ENCODE data around the gene HADHA.

HADHA gene

GRCh38 chr2:26190369-26190768 is 54.1 kb downstream of the HADHA start:
- DNase-seq, result no peak

DNA sequence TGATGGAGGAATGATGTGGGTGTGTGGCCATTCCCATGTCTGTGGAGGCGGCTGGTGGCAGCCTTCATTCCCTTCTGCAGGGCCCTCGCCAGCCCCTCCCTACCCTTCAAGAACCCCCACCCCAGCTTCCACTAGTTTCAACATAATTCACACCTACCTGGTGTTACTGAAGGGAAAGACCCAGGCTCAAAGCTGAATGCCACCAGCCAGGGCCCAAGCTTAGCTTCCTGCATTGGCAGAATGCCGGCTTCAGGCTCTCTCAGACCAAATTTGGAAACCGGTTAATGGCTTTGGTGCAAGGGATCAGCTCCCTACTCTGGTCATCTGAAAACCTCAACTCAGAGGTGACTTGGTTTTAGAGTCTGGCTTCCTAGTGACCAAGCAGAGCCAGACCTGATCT is 54.7 kb downstream of the HADHA start:
- DNase-seq, result no peak

- no peak for DNase-seq
Measured at GRCh38 chr2:26189123-26189522, 55.3 kb downstream of the HADHA start.

- DNase-seq, result no peak
Measured at GRCh38 chr2:26187537-26188104, 56.8 kb downstream of the HADHA start.

- DNase-seq, result no peak
Measured at GRCh38 chr2:26187114-26187513, 57.3 kb downstream of the HADHA start.

DNA sequence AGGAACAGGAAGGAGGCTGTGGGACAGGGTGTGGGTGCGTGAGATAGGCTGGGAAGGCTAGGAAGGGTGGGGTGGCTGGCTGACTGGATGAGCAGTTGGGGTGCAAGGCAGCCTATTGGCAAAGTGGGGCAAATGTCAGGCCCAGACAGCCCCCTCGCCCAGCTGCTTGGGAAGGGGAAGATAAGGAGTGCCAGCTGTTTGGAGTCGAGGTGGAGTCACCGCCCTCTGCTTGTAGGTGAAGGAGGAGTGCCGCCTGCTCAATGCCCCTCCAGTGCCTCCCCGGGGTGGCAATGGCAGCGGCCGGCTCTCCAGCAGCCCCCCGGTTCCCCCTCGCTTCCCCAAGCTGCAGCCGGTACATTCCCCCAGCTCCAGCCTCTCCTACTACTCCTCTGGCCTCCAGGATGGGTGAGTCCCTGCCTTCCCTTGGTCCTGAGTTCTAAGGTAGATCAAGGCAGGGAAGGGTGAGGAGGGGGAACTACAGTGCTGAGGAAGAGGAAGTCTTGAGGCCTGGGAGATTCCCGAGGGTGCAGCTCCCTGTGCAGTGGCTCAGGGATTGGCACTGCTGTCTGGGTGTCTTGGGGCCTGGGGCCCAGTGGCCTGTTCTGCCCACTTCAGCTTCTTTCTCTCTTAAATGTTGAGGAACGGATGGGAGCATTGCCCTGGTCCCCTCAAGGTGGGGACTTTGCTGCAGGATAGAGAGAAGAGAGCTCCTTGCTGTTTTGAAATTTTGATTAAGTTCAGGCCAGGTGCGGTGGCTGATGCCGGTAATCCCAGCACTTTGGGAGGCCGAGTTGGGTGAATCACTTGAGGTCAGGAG is 58.3 kb downstream of the HADHA start:
- DNase-seq, result no peak

- no peak for DNase-seq
Measured at GRCh38 chr2:26185304-26185928, 59.0 kb downstream of the HADHA start.

GRCh38 chr2:26184555-26185303 is 59.7 kb downstream of the HADHA start:
- no peak for DNase-seq

DNA sequence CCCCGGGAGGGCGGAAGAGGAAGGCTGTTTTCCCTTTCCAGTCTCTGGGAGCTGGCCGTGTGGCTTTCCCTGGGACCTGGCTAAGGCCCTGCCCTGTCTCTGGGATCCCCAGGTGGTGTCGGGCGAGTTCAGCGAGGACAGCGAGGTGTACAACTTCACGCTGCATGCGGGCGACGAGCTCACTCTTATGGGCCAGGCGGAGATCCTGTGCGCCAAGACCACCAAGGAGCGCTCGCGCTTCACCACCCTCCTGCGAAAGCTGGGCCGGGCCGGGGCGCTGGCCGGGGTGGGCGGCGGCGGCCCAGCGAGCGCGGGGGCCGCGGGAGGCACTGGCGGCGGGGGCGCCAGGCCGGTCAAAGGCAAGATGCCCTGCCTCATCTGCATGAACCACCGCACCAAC is 60.3 kb downstream of the HADHA start:
- DNase-seq, result no peak

GRCh38 chr2:26182887-26183630 is 61.4 kb downstream of the HADHA start:
- no peak for DNase-seq

- no peak for DNase-seq
Measured at GRCh38 chr2:26182441-26182840, 62.0 kb downstream of the HADHA start.

- no peak for DNase-seq
Measured at GRCh38 chr2:26179446-26179913, 65.0 kb downstream of the HADHA start.

DNA sequence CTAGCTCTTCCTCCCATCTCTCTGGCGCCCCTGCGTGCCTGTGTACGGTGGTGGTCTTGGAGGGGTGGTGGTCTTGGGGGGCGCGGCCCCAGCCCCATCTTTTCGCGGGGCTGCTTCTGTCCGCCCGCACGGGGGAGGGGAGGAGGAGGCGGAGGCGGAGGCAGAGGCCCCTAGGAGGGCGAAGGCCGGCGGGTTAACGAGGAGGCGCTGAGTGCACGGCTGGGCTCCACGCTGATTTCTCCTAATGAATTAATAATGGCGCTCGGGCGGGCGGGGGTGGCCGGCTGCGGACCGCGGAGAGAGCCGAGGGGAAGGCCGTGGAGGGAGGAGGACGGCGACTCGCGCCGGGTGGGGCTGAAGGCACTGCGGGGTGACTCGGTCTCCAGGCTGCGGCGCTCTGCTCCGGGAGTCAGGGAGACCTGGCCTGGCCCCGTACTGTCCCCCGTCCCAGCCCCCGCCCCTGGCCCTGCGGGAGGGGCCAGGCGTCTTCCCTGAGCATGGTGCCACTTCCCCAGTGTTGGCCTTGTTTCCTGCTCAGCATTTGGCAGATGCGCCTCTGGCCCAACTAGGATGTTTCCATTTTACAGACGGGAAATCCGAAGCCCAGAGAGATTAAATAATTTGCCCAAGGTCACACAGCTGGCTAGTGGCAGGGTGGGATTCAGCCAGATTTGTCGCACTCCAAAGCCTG is 65.5 kb downstream of the HADHA start:
- DNase-seq, result no peak

DNA sequence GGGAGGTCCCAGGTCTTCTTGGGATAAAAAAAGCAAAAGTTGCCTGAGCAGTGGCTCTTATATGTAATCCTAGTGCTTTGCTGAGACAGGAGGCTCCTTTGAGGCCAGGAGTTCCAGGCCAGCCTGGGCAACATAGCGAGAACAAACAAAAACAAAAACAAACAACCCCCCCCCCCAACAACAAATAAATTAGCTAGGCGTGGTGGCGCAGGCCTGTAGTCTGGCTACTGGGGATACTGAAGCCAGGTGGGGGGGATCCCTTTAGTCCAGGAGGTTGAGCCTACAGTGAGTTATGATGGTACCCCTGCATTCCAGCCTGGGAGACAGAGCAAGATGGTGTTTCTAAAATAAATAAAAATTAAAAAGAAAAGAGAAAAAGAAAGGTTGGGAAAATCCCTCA is 66.2 kb downstream of the HADHA start:
- DNase-seq, result no peak

- DNase-seq, result no peak
Measured at GRCh38 chr2:26177122-26177521, 67.3 kb downstream of the HADHA start.

DNA sequence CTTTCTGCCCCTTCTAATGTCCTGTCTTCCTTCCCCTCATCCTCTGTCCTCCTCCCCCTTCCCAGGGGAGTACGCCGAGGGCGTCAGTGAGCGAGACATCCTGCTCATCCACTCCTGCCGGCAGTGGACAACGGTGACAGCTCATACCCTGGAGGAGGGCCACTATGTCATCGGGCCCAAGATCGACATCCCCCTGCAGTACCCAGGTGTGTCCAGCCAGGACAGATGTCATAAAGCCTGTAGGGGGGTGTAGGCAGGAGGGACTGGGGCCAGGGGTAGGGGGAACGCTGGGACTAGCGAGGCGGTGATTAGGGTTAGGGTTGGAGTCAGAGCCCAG is 68.2 kb downstream of the HADHA start:
- no peak for DNase-seq

GRCh38 chr2:26175466-26176278 is 68.8 kb downstream of the HADHA start:
- DNase-seq, result no peak

- no peak for DNase-seq
Measured at GRCh38 chr2:26174691-26175465, 69.6 kb downstream of the HADHA start.

DNA sequence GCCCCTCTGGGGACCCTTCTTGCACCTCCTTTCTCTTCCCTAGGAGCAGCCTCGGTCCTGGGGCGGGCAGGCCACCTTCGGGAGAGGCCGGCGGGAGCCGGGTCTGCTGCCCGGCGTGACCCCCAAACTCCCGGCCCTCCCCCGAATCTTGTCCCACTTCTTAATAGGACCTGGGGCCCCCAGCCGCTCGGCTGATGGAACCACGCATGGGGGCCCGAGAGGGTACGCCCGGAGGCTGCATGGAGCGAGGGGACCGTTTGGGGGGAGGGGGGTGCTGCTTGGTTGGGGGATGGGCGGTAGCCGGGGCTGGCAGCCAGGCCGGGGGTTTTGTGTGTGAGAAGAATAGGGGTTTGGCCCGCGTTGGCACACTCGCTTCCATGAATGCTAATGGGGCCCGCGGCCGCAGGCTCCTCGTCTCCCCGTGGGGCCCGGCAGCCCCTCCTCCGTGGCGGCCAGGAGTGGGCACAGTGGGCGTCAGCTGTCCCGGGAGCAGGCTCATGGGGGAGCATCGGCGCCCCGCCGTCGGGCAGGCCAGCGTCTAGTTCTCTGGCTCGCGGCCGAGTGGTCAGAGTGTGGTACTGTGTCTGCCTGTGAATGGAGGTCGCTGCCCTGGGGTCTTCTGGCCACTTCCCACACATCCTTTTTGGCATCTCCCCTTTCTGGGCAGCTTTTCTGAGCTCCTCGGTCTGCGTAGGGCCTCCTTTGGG is 70.5 kb downstream of the HADHA start:
- no peak for DNase-seq

Data from GDM1 (cell line).